Prostate gland (tissue), 2 donors: ENCODE results near the gene RABGAP1L. TPM values are rescaled to one million over a fixed set of nuclear protein-coding genes. Genes with fewer than 3 reads are reported as not detected.

Source experiments
- DNase-seq: peaks from one replicate; pipeline ENCODE4 v3.0.0-alpha.2; 2019; ENCODE audit warnings: low spot score
- H3K27ac ChIP-seq, 2 donors: fragments of 200-600 bp; sonication (generic); 2 replicates each; pipeline ENCODE4 v1.5.1; 2017 to 2019
- H3K27me3 ChIP-seq: fragments of 200-600 bp; sonication (generic); replicated peaks from 2 replicates; pipeline ENCODE4 v1.5.1; 2019; ENCODE audit not compliant: insufficient read depth
- H3K36me3 ChIP-seq, 2 donors: fragments of 200-600 bp; sonication (generic); 1 replicate in 1 of 2; 2 replicates in 1 of 2; pipeline versions ENCODE4 v1.5.1 to v1.8.1; 2017 to 2019
- H3K4me1 ChIP-seq: fragments of 200-600 bp; sonication (generic); replicated peaks from 2 replicates; pipeline ENCODE4 v1.5.1; 2019
- H3K4me3 ChIP-seq, 2 donors: fragments of 200-600 bp; sonication (generic); 2 replicates each; pipeline ENCODE4 v1.5.1; 2017 to 2019
- H3K9me3 ChIP-seq: fragments of 200-600 bp; sonication (generic); 2 replicates; pipeline ENCODE4 v1.5.1; 2017
- CTCF ChIP-seq, 4 experiments: fragments of 200-600 bp in 2 of 4; fragments of 450-650 bp in 2 of 4; sonication (generic) in 2 of 4; IDR thresholded peaks; 1 replicate in 3 of 4; 2 replicates in 1 of 4; pipeline ENCODE4 v1.5.1; 2016 to 2019; ENCODE audit warnings: antibody characterized with exemption in 4 of 4, mild to moderate bottlenecking in 2 of 4, moderate library complexity in 2 of 4
- POLR2A ChIP-seq: fragments of 450-650 bp; IDR thresholded peaks from one replicate; pipeline ENCODE4 v1.6.1; 2016; ENCODE audit warnings: antibody characterized with exemption, mild to moderate bottlenecking
- POLR2AphosphoS5 ChIP-seq: sonication (generic); formaldehyde crosslinking; IDR thresholded peaks from one replicate; pipeline ENCODE4 v1.6.1; 2017; ENCODE audit warnings: antibody characterized with exemption
- WGBS: methylation state at CpG from one replicate; pipeline ENCODE4 v1.1.5; 2018; 5-methylcytosine and 5-hydroxymethylcytosine counted together
- intact Hi-C: fragments of 100-400 bp; cut with DNase I; formaldehyde crosslinking; loops from one replicate; pipeline ENCODE4 v1.14.2; 2022
- total RNA-seq, 2 donors: library from RNA; depleted of rRNA; stranded (reverse); fragments of >200 nt; gene quantifications; one replicate each; pipeline ENCODE4 v1.1.0, GENCODE V29; 2016

RABGAP1L gene
- total RNA-seq, 2 donors from 2014 or later, result 32.3 to 41.5 TPM

- WGBS, result 89% methylated on average over 3 of the region's 3 CpGs
- Histone ChIP-seq H3K36me3 (no peaks in the 10 kb centered on the region), H3K4me3 (no peak overlapping the region), H3K9me3 (no peaks in the 10 kb centered on the region), H3K27ac (no peak overlapping the region), H3K27me3 (no peaks in the 10 kb centered on the region), H3K4me1 (no peaks in the 10 kb centered on the region)
- intact Hi-C loops, result no loop called here
- no peak for DNase-seq
- TF ChIP-seq POLR2A, result no peak
- no peak for TF ChIP-seq POLR2AphosphoS5
- TF ChIP-seq CTCF (IDR thresholded peaks at IDR 0.05), result no peak
Observed at GRCh38 chr1:174916846-174917245, 757.5 kb downstream of the RABGAP1L start.

- no peak for DNase-seq
- intact Hi-C loops, result no loop called here
- Histone ChIP-seq H3K27ac (no peak overlapping the region), H3K9me3 (no peaks in the 10 kb centered on the region), H3K36me3 (no peaks in the 10 kb centered on the region), H3K4me1 (no peaks in the 10 kb centered on the region), H3K27me3 (no peaks in the 10 kb centered on the region), H3K4me3 (no peak overlapping the region)
- TF ChIP-seq CTCF (IDR thresholded peaks at IDR 0.05) (no peak), POLR2A (no peak), POLR2AphosphoS5 (no peak)
- 89% methylated on average over 1 of the region's 1 CpG for WGBS
Observed at GRCh38 chr1:174920093-174920492, 760.8 kb downstream of the RABGAP1L start.

GRCh38 chr1:174922121-174922520, 762.8 kb downstream of the RABGAP1L start:
- Histone ChIP-seq H3K27me3 (no peaks in the 10 kb centered on the region), H3K4me3 (no peak overlapping the region), H3K9me3 (no peaks in the 10 kb centered on the region), H3K36me3 (no peaks in the 10 kb centered on the region), H3K4me1 (no peaks in the 10 kb centered on the region), H3K27ac (no peak overlapping the region)
- no peak for TF ChIP-seq POLR2A
- no peak for TF ChIP-seq POLR2AphosphoS5
- no peak for TF ChIP-seq CTCF (IDR thresholded peaks at IDR 0.05)
- 96% methylated on average over 5 of the region's 5 CpGs for WGBS
- intact Hi-C loops, result no loop called here
- no peak for DNase-seq

GRCh38 chr1:174923820-174924219, 764.5 kb downstream of the RABGAP1L start:
- H3K9me3 ChIP-seq, result no peaks in the 10 kb centered on the region
- intact Hi-C loops, result no loop called here
- H3K27me3 ChIP-seq, result no peaks in the 10 kb centered on the region
- DNase-seq, result no peak
- no peaks in the 10 kb centered on the region for H3K4me1 ChIP-seq
- no peak overlapping the region for H3K4me3 ChIP-seq
- 89% methylated on average over 5 of the region's 5 CpGs for WGBS
- no peak for TF ChIP-seq POLR2AphosphoS5
- TF ChIP-seq CTCF (IDR thresholded peaks at IDR 0.05), result no peak
- TF ChIP-seq POLR2A, result no peak
- H3K36me3 ChIP-seq, result no peaks in the 10 kb centered on the region
- H3K27ac ChIP-seq, result no peak overlapping the region

- H3K36me3 ChIP-seq, result no peaks in the 10 kb centered on the region
- H3K4me1 ChIP-seq, result no peaks in the 10 kb centered on the region
- no peak for TF ChIP-seq POLR2AphosphoS5
- TF ChIP-seq CTCF (IDR thresholded peaks at IDR 0.05), result no peak
- TF ChIP-seq POLR2A, result no peak
- intact Hi-C loops, result no loop called here
- DNase-seq, result no peak
- no peaks in the 10 kb centered on the region for H3K27me3 ChIP-seq
- no peak overlapping the region for H3K4me3 ChIP-seq
- H3K9me3 ChIP-seq, result no peaks in the 10 kb centered on the region
- 74% methylated on average over 1 of the region's 1 CpG for WGBS
- no peak overlapping the region for H3K27ac ChIP-seq
Observed at GRCh38 chr1:174928541-174928940, 769.2 kb downstream of the RABGAP1L start.
